H9 (cell line): ENCODE results near the gene PPP2R2B. TPM values are rescaled to one million over a fixed set of nuclear protein-coding genes. Genes with fewer than 3 reads are reported as not detected.
A peak's percentile ranks its signal among the peaks of the same experiment; 100 is the strongest.

Source experiments
- DNase-seq: peaks from one replicate; pipeline ENCODE4 v3.0.0-alpha.2; 2017
- H2AFZ ChIP-seq: one replicate; pipeline ENCODE4 v1.6.1; 2013; ENCODE audit warnings: mild to moderate bottlenecking, low read length, control low read depth, moderate library complexity
- H2AK5ac ChIP-seq: 2 replicates; pipeline ENCODE4 v1.6.1; 2013; ENCODE audit warnings: low read length, control low read depth, mixed read lengths; ENCODE audit not compliant: insufficient read length
- H2BK120ac ChIP-seq: one replicate; pipeline ENCODE4 v1.6.1; 2013; ENCODE audit warnings: low read depth, mild to moderate bottlenecking, low read length, control low read depth, inconsistent platforms; ENCODE audit not compliant: poor library complexity, severe bottlenecking
- H2BK12ac ChIP-seq: 2 replicates; pipeline ENCODE4 v1.6.1; 2013; ENCODE audit warnings: low read length, control low read depth, mixed read lengths, low read depth; ENCODE audit not compliant: insufficient read length
- H2BK15ac ChIP-seq: 2 replicates; pipeline ENCODE4 v1.6.1; 2013; ENCODE audit warnings: low read depth, low read length, control low read depth
- H2BK20ac ChIP-seq: one replicate; pipeline ENCODE4 v1.6.1; 2013; ENCODE audit warnings: low read depth, mild to moderate bottlenecking, low read length, control low read depth, inconsistent platforms; ENCODE audit not compliant: poor library complexity, severe bottlenecking
- H2BK5ac ChIP-seq: 2 replicates; pipeline ENCODE4 v1.6.1; 2013; ENCODE audit warnings: low read length, control low read depth, mixed read lengths; ENCODE audit not compliant: insufficient read length
- H3K14ac ChIP-seq: 2 replicates; pipeline ENCODE4 v1.6.1; 2013; ENCODE audit warnings: low read length, control low read depth; ENCODE audit not compliant: insufficient read depth
- H3K18ac ChIP-seq: 2 replicates; pipeline ENCODE4 v1.6.1; 2013; ENCODE audit warnings: low read depth, mild to moderate bottlenecking, mixed read lengths, low read length, control low read depth; ENCODE audit not compliant: insufficient read length
- H3K23ac ChIP-seq: 2 replicates; pipeline ENCODE4 v1.6.1; 2013; ENCODE audit warnings: low read length, control low read depth, mixed read lengths, low read depth; ENCODE audit not compliant: insufficient read length
- H3K23me2 ChIP-seq: 2 replicates; pipeline ENCODE4 v1.6.1; 2013; ENCODE audit warnings: low read depth, mild to moderate bottlenecking, mixed read lengths, low read length, control low read depth; ENCODE audit not compliant: insufficient read length, poor library complexity, severe bottlenecking
- H3K27ac ChIP-seq: 2 replicates; pipeline ENCODE4 v1.5.1; 2013; ENCODE audit warnings: low read length, control low read depth, mixed read lengths, low read depth; ENCODE audit not compliant: insufficient read length
- H3K27me3 ChIP-seq: 2 replicates; pipeline ENCODE4 v1.6.1; 2013; ENCODE audit warnings: low read length, control low read depth, inconsistent platforms; ENCODE audit not compliant: insufficient read depth
- H3K4ac ChIP-seq: 2 replicates; pipeline ENCODE4 v1.6.1; 2013; ENCODE audit warnings: low read depth, mild to moderate bottlenecking, control low read depth, inconsistent platforms, low read length, moderate library complexity
- H3K4me1 ChIP-seq: 2 replicates; pipeline ENCODE4 v1.6.1; 2013; ENCODE audit warnings: low read length, control low read depth, inconsistent platforms; ENCODE audit not compliant: insufficient read depth
- H3K4me2 ChIP-seq: 2 replicates; pipeline ENCODE4 v1.6.1; 2013; ENCODE audit warnings: low read length, control low read depth, mixed read lengths; ENCODE audit not compliant: insufficient read length, insufficient read depth
- H3K56ac ChIP-seq: 2 replicates; pipeline ENCODE4 v1.6.1; 2013; ENCODE audit warnings: low read depth, mild to moderate bottlenecking, mixed read lengths, low read length, control low read depth; ENCODE audit not compliant: insufficient read length
- H3K79me1 ChIP-seq: 2 replicates; pipeline ENCODE4 v1.6.1; 2013; ENCODE audit warnings: low read depth, mild to moderate bottlenecking, moderate library complexity, low read length, control low read depth, inconsistent platforms; ENCODE audit not compliant: insufficient read depth, poor library complexity, severe bottlenecking
- H3K79me2 ChIP-seq: 2 replicates; pipeline ENCODE4 v1.6.1; 2013; ENCODE audit warnings: low read length, control low read depth, inconsistent platforms; ENCODE audit not compliant: insufficient read depth
- H3K9ac ChIP-seq: 2 replicates; pipeline ENCODE4 v1.6.1; 2013; ENCODE audit warnings: low read length, control low read depth, mixed read lengths; ENCODE audit not compliant: insufficient read length; ENCODE audit errors: extremely low read depth
- H3K9me3 ChIP-seq: one replicate; pipeline ENCODE4 v1.6.1; 2013; ENCODE audit warnings: low read depth, low read length, inconsistent platforms; ENCODE audit not compliant: control insufficient read depth
- H3T11ph ChIP-seq: one replicate; pipeline ENCODE4 v1.6.1; 2013; ENCODE audit warnings: mild to moderate bottlenecking, low read length, control low read depth, inconsistent platforms
- H4K20me1 ChIP-seq: one replicate; pipeline ENCODE4 v1.6.1; 2013; ENCODE audit not compliant: control insufficient read depth, insufficient read length, insufficient read depth
- H4K5ac ChIP-seq: 2 replicates; pipeline ENCODE4 v1.6.1; 2013; ENCODE audit warnings: low read depth, mild to moderate bottlenecking, mixed read lengths, low read length, control low read depth; ENCODE audit not compliant: insufficient read length
- H4K8ac ChIP-seq: replicated peaks from 2 replicates; pipeline ENCODE4 v1.6.1; 2013; ENCODE audit warnings: low read length, control low read depth, mixed read lengths, low read depth; ENCODE audit not compliant: insufficient read length
- H4K91ac ChIP-seq: 2 replicates; pipeline ENCODE4 v1.6.1; 2013; ENCODE audit warnings: low read depth, mild to moderate bottlenecking, moderate library complexity, mixed read lengths, low read length, control low read depth; ENCODE audit not compliant: insufficient read length
- H3K27ac Mint-ChIP-seq, 3 experiments: 2 replicates in 2 of 3; 3 replicates in 1 of 3; pipeline ENCODE4 v1.8.0; 2020 to 2021; ENCODE audit warnings: mixed read lengths in 3 of 3, mild to moderate bottlenecking in 1 of 3, moderate library complexity in 1 of 3
- H3K27me3 Mint-ChIP-seq: 2 replicates; pipeline ENCODE4 v1.8.0; 2021; ENCODE audit warnings: low read depth, mild to moderate bottlenecking, moderate library complexity, mixed read lengths
- H3K36me3 Mint-ChIP-seq, 3 experiments: 2 replicates in 2 of 3; 3 replicates in 1 of 3; pipeline ENCODE4 v1.8.0; 2020 to 2021; ENCODE audit warnings: low read depth in 3 of 3, mixed read lengths in 3 of 3; ENCODE audit not compliant: insufficient read depth in 1 of 3
- H3K4me1 Mint-ChIP-seq, 2 experiments: 2 replicates each; pipeline ENCODE4 v1.8.0; 2020; ENCODE audit warnings: mixed read lengths in 2 of 2
- H3K4me3 Mint-ChIP-seq, 2 experiments: 2 replicates in 1 of 2; 3 replicates in 1 of 2; pipeline ENCODE4 v1.8.0; 2020 to 2021; ENCODE audit warnings: mild to moderate bottlenecking in 2 of 2, mixed read lengths in 2 of 2, moderate library complexity in 1 of 2
- H3K9me3 Mint-ChIP-seq, 2 experiments: 2 replicates in 1 of 2; 3 replicates in 1 of 2; pipeline ENCODE4 v1.8.0; 2020; ENCODE audit warnings: mild to moderate bottlenecking in 2 of 2, mixed read lengths in 2 of 2, moderate library complexity in 1 of 2
- CTCF ChIP-seq: fragments of 200-600 bp; sonication (generic); conservative IDR thresholded peaks from 3 replicates; pipeline ENCODE4 v1.8.0; 2021; ENCODE audit warnings: antibody characterized with exemption, mild to moderate bottlenecking
- WGBS: extraction: QIAGEN DNeasy Blood & Tissue Kit; methylation state at CpG from one replicate; pipeline ENCODE4 v1.1.7; 2013; ENCODE audit warnings: missing lambda C conversion rate, low lambda C conversion rate, mixed read lengths; ENCODE audit not compliant: insufficient read length; ENCODE audit errors: extremely low coverage; 5-methylcytosine and 5-hydroxymethylcytosine counted together
- total RNA-seq: library from RNA; stranded (reverse); gene quantifications from 2 replicates; pipeline ENCODE4 v1.2.1, GENCODE V29; 2021

PPP2R2B gene
- total RNA-seq, 1 experiment from 2014 or later = 14.3 TPM

- Histone ChIP-seq H2AFZ (peak overlapping the region; percentile 84), H4K5ac (no peak overlapping the region)
These were observed 345.2 kb downstream of the PPP2R2B start for GRCh38 chr5:146533260-146533857.

More at GRCh38 chr5:146533260-146533857, 345.2 kb downstream of the PPP2R2B start:
- no peaks in the 10 kb centered on the region for H3K9me3 ChIP-seq
- H3K27me3 Mint-ChIP-seq = no peaks in the 10 kb centered on the region
- TF ChIP-seq CTCF = peak; percentile 87
- no peaks in the 10 kb centered on the region for H3K23me2 ChIP-seq
- DNase-seq = peak; percentile 83
- no peak overlapping the region for H3K23ac ChIP-seq
- peak overlapping the region in 2 of 3 experiments; percentile 7 to 23; a peak in 3 of 7 replicates for H3K27ac Mint-ChIP-seq
- no peak overlapping the region for H2BK5ac ChIP-seq
- H3K9ac ChIP-seq = no peak overlapping the region
- no peak overlapping the region for H2BK120ac ChIP-seq
- no peaks in the 10 kb centered on the region for H3K9me3 Mint-ChIP-seq
- no peaks in the 10 kb centered on the region for H3K79me1 ChIP-seq
- no peaks in the 10 kb centered on the region for H4K20me1 ChIP-seq
- no peak overlapping the region for H3K27ac ChIP-seq
- no peak overlapping the region for H3K4me2 ChIP-seq
- no CpG with 5 or more reads among the region's 7 CpGs for WGBS
- H3K27me3 ChIP-seq = no peaks in the 10 kb centered on the region
- no peak overlapping the region for H4K8ac ChIP-seq
- H3K56ac ChIP-seq = no peak overlapping the region
- H3K14ac ChIP-seq = no peak overlapping the region
- no peak overlapping the region for H4K91ac ChIP-seq
- H3K4me1 ChIP-seq = peaks cover 3% of the 10 kb centered on the region; the same call in 1 of the 2 replicates
- no peaks in the 10 kb centered on the region for H3K36me3 Mint-ChIP-seq
- H3T11ph ChIP-seq = no peak overlapping the region
- peak overlapping the region in 1 of 2 experiments; percentile 11; a peak in 1 of 5 replicates for H3K4me3 Mint-ChIP-seq
- H3K79me2 ChIP-seq = no peaks in the 10 kb centered on the region
- H2BK15ac ChIP-seq = no peak overlapping the region
- no peak overlapping the region for H2BK20ac ChIP-seq
- no peak overlapping the region for H2AK5ac ChIP-seq
- H3K18ac ChIP-seq = no peak overlapping the region
- H3K4ac ChIP-seq = no peak overlapping the region
- H2BK12ac ChIP-seq = no peak overlapping the region
- H3K4me1 Mint-ChIP-seq = peaks cover 12 to 16% of the 10 kb centered on the region in 2 experiments
